Measurements from ENCODE around the gene PIK3IP1. TPM values are rescaled to one million over a fixed set of nuclear protein-coding genes. Genes with fewer than 3 reads are reported as not detected.
"Not testable (repeated sequence)": the region's sequence is repeated elsewhere in the genome, so short reads cannot be mapped to it uniquely, and the experiment has no call there.

PIK3IP1 gene
- total RNA-seq, 1 donor from 2014 or later = 16.4 TPM

- no peak for DNase-seq (ENCODE audit: low spot score in 2 of 2)
- Histone ChIP-seq H3K4me1 (no peaks in the 10 kb centered on the region), H3K9me3 (no peaks in the 10 kb centered on the region), H3K27ac (no peak overlapping the region), H3K27me3 (no peaks in the 10 kb centered on the region), H3K4me3 (no peak overlapping the region), H3K36me3 (peaks cover 21 to 39% of the 10 kb centered on the region in 2 donors)
- intact Hi-C loops (cut with DNase I) = no loop called here
- TF ChIP-seq CTCF (IDR thresholded peaks at IDR 0.05) = no peak
These were observed 31.6 kb upstream of the PIK3IP1 start for GRCh38 chr22:31323578-31324550.

- Histone ChIP-seq H3K4me1 (no peaks in the 10 kb centered on the region), H3K27me3 (no peaks in the 10 kb centered on the region), H3K9me3 (no peaks in the 10 kb centered on the region), H3K4me3 (no peak overlapping the region), H3K36me3 (peaks cover 9 to 15% of the 10 kb centered on the region in 2 donors), H3K27ac (no peak overlapping the region)
- TF ChIP-seq CTCF (IDR thresholded peaks at IDR 0.05) = no peak
- DNase-seq (ENCODE audit: low spot score in 2 of 2) = no peak
- intact Hi-C loops (cut with DNase I) = no loop called here
These were observed 29.1 kb upstream of the PIK3IP1 start for GRCh38 chr22:31321421-31321820.

DNA sequence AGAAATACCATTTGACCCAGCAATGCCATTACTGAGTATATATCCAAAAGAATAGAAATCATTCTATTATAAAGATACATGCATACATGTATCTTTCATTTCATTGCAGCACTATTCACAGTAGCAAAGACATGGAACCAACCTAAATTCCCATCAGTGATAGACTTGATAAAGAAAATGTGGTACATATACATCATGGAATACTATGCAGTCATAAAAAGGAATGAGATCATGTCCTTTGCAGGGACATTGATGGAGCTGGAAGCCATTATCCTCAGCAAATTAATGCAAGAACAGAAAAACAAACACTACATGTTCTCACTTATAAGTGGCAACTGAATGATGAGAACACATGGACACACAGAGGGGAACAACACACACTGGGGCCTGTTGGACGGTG, 21.9 kb upstream of the PIK3IP1 start:
- H3K36me3 ChIP-seq; H3K4me3 ChIP-seq; H3K4me1 ChIP-seq; H3K27me3 ChIP-seq; DNase-seq (ENCODE audit: low spot score in 2 of 2); intact Hi-C loops (cut with DNase I); H3K9me3 ChIP-seq: not testable (repeated sequence)
- peak overlapping the region in 1 of 2 donors; percentile 51 for H3K27ac ChIP-seq

GRCh38 chr22:31313366-31314147, 21.3 kb upstream of the PIK3IP1 start:
- Histone ChIP-seq H3K9me3 (peaks cover 0 to 8% of the 10 kb centered on the region in 2 donors), H3K36me3 (no peaks in the 10 kb centered on the region), H3K27me3 (no peaks in the 10 kb centered on the region), H3K27ac (peak overlapping the region; percentile 51 to 66), H3K4me1 (peaks cover 5 to 9% of the 10 kb centered on the region in 2 donors), H3K4me3 (no peak overlapping the region)
- intact Hi-C loops (cut with DNase I) = loop anchor here (1.0 to 2.0 kb wide), 2 partner anchors 23 to 101 kb away; partner anchors contain the start of gene LIMK2
- peak; percentile 61 to 84 (median 82) for TF ChIP-seq CTCF (IDR thresholded peaks at IDR 0.05)
- DNase-seq (ENCODE audit: low spot score in 2 of 2) = peak; percentile 11 to 85

DNA sequence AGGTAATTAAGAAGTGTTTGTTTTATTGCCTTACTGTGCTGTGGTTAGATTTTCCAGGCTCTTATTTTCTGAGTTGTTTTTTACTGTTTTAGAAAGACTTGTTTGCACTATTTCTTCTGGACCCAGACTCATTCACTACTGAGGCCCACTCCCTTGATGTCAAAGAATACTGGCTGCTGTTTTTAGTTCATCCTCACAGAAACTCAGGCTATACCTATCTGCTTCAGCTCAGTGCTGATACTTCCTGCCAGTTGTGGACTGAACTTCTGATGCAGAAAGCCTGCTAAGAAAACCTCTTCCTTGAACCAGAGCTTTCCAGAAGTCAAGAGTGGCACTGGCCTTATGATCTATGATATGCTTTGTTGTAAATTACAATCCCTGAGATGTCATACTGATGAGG, 15.9 kb upstream of the PIK3IP1 start:
- intact Hi-C loops (cut with DNase I) = no loop called here
- H3K36me3 ChIP-seq = no peaks in the 10 kb centered on the region
- TF ChIP-seq CTCF (IDR thresholded peaks at IDR 0.05) = no peak

GRCh38 chr22:31305194-31305593, 12.9 kb upstream of the PIK3IP1 start:
- Histone ChIP-seq H3K36me3 (no peaks in the 10 kb centered on the region), H3K27ac (no peak overlapping the region), H3K4me3 (no peak overlapping the region), H3K9me3 (no peaks in the 10 kb centered on the region), H3K4me1 (no peaks in the 10 kb centered on the region), H3K27me3 (no peaks in the 10 kb centered on the region)
- intact Hi-C loops (cut with DNase I) = no loop called here
- no peak for TF ChIP-seq CTCF (IDR thresholded peaks at IDR 0.05)
- no peak for DNase-seq (ENCODE audit: low spot score in 2 of 2)

More for the DNA sequence above, 15.9 kb upstream of the PIK3IP1 start:
- no peak for DNase-seq (ENCODE audit: low spot score in 2 of 2)
- H3K4me3 ChIP-seq = no peak overlapping the region
- no peaks in the 10 kb centered on the region for H3K27me3 ChIP-seq
- no peaks in the 10 kb centered on the region for H3K9me3 ChIP-seq
- H3K27ac ChIP-seq = no peak overlapping the region
- H3K4me1 ChIP-seq = peaks cover 0 to 3% of the 10 kb centered on the region in 2 donors
